ENCODE measurements around the gene LBHD2.

Gene LBHD2

GRCh38 chr14:103073876-103074728, 9.9 kb upstream of the LBHD2 start:
- no peak overlapping the region for H3K4me3 ChIP-seq (ENCODE audit: low read length)
- no peak for TF ChIP-seq ZNF274 (IDR thresholded peaks at IDR 0.05; ENCODE audit: low read depth, low read length)

GRCh38 chr14:103074729-103075367, 9.2 kb upstream of the LBHD2 start:
- TF ChIP-seq ZNF274 (IDR thresholded peaks at IDR 0.05; ENCODE audit: low read depth, low read length) = no peak
- no peak overlapping the region; the same call in 1 of the 2 replicates for H3K4me3 ChIP-seq (ENCODE audit: low read length)

- TF ChIP-seq ZNF274 (IDR thresholded peaks at IDR 0.05; ENCODE audit: low read depth, low read length) = no peak
- no peak overlapping the region for H3K4me3 ChIP-seq (ENCODE audit: low read length)
Measured at GRCh38 chr14:103078420-103078749, 5.6 kb upstream of the LBHD2 start.

- no peak overlapping the region for H3K4me3 ChIP-seq (ENCODE audit: low read length)
- no peak for TF ChIP-seq ZNF274 (IDR thresholded peaks at IDR 0.05; ENCODE audit: low read depth, low read length)
Measured at GRCh38 chr14:103078860-103079587, 5.0 kb upstream of the LBHD2 start.

GRCh38 chr14:103081951-103082350, 2.1 kb upstream of the LBHD2 start:
- no peak overlapping the region for H3K4me3 ChIP-seq (ENCODE audit: low read length)
- no peak for TF ChIP-seq ZNF274 (IDR thresholded peaks at IDR 0.05; ENCODE audit: low read depth, low read length)

GRCh38 chr14:103085106-103086091, 1.4 kb downstream of the LBHD2 start:
- TF ChIP-seq ZNF274 (IDR thresholded peaks at IDR 0.05; ENCODE audit: low read depth, low read length) = no peak
- H3K4me3 ChIP-seq (ENCODE audit: low read length) = no peak overlapping the region

GRCh38 chr14:103086771-103087342, 2.8 kb downstream of the LBHD2 start:
- H3K4me3 ChIP-seq (ENCODE audit: low read length) = no peak overlapping the region

GRCh38 chr14:103087343-103087835, 3.4 kb downstream of the LBHD2 start:
- TF ChIP-seq ZNF274 (IDR thresholded peaks at IDR 0.05; ENCODE audit: low read depth, low read length) = no peak
- H3K4me3 ChIP-seq (ENCODE audit: low read length) = no peak overlapping the region

More at GRCh38 chr14:103086771-103087342, 2.8 kb downstream of the LBHD2 start:
- TF ChIP-seq ZNF274 (IDR thresholded peaks at IDR 0.05; ENCODE audit: low read depth, low read length) = no peak

GRCh38 chr14:103088921-103089320, 4.9 kb downstream of the LBHD2 start:
- no peak overlapping the region for H3K4me3 ChIP-seq (ENCODE audit: low read length)
- TF ChIP-seq ZNF274 (IDR thresholded peaks at IDR 0.05; ENCODE audit: low read depth, low read length) = no peak

GRCh38 chr14:103089386-103090335, 5.7 kb downstream of the LBHD2 start:
- TF ChIP-seq ZNF274 (IDR thresholded peaks at IDR 0.05; ENCODE audit: low read depth, low read length) = no peak
- H3K4me3 ChIP-seq (ENCODE audit: low read length) = no peak overlapping the region

GRCh38 chr14:103090481-103091020, 6.5 kb downstream of the LBHD2 start:
- no peak overlapping the region for H3K4me3 ChIP-seq (ENCODE audit: low read length)

More at GRCh38 chr14:103090481-103091020, 6.5 kb downstream of the LBHD2 start:
- TF ChIP-seq ZNF274 (IDR thresholded peaks at IDR 0.05; ENCODE audit: low read depth, low read length) = no peak

Data from GM08714 (cell line).